Naive B cell (primary cell): ENCODE measurements around the gene KL. TPM values are rescaled to one million over a fixed set of nuclear protein-coding genes. Genes with fewer than 3 reads are reported as not detected.

Source experiments
- ATAC-seq, 2 donors: fragments of 150-1000 bp; cut with Tn5 transposase; 2 replicates each; pipeline ENCODE4 v1.10.0; 2021; ENCODE audit warnings: low read depth in 2 of 2, mild to moderate bottlenecking in 2 of 2, moderate library complexity in 2 of 2
- DNase-seq: peaks from one replicate; pipeline ENCODE4 v3.0.0; 2022
- H3K27ac Mint-ChIP-seq, 6 donors: one replicate each; pipeline ENCODE4 v1.8.0; 2020 to 2022; ENCODE audit warnings: mild to moderate bottlenecking in 6 of 6, mixed read lengths in 6 of 6, moderate library complexity in 5 of 6, inconsistent platforms in 2 of 6
- H3K27me3 Mint-ChIP-seq, 3 donors: one replicate each; pipeline ENCODE4 v1.8.0; 2021 to 2022; ENCODE audit warnings: mixed read lengths in 3 of 3, mild to moderate bottlenecking in 1 of 3
- H3K36me3 Mint-ChIP-seq, 2 donors: one replicate each; pipeline ENCODE4 v1.8.0; 2020 to 2022; ENCODE audit warnings: mixed read lengths in 2 of 2, inconsistent platforms in 1 of 2, mild to moderate bottlenecking in 1 of 2
- H3K4me1 Mint-ChIP-seq, 3 donors: one replicate each; pipeline ENCODE4 v1.8.0; 2020 to 2022; ENCODE audit warnings: mixed read lengths in 3 of 3, inconsistent platforms in 1 of 3, mild to moderate bottlenecking in 1 of 3, moderate library complexity in 1 of 3
- H3K4me3 Mint-ChIP-seq, 8 donors: one replicate each; pipeline ENCODE4 v1.8.0; 2020 to 2022; ENCODE audit warnings: mild to moderate bottlenecking in 8 of 8, mixed read lengths in 8 of 8, moderate library complexity in 8 of 8, inconsistent platforms in 2 of 8
- H3K9me3 Mint-ChIP-seq, 7 donors: one replicate each; pipeline ENCODE4 v1.8.0; 2020 to 2022; ENCODE audit warnings: mixed read lengths in 7 of 7, mild to moderate bottlenecking in 5 of 7, inconsistent platforms in 2 of 7, moderate library complexity in 1 of 7
- polyA plus RNA-seq, 6 donors: library from polyadenylated mRNA; unstranded; fragments of 300-500 nt; fragmentation: Illumina TruSeq; gene quantifications; one replicate each; pipeline ENCODE4 v1.2.3, GENCODE V29; 2021; ENCODE audit warnings: low read depth in 6 of 6

KL gene
- polyA plus RNA-seq, 6 donors from 2014 or later: 0.10 TPM; not detected in 5

- ATAC-seq: no peak
- H3K27me3 Mint-ChIP-seq: peaks cover 0 to 27% (median 7%) of the 10 kb centered on the region in 3 donors
- H3K36me3 Mint-ChIP-seq: peaks cover 0 to 7% of the 10 kb centered on the region in 2 donors
- no peak overlapping the region for H3K4me3 Mint-ChIP-seq
- H3K4me1 Mint-ChIP-seq: peaks cover 3 to 10% (median 7%) of the 10 kb centered on the region in 3 donors
- H3K9me3 Mint-ChIP-seq: peaks cover 0 to 17% (median 0%) of the 10 kb centered on the region in 7 donors
- no peak for DNase-seq
- no peak overlapping the region for H3K27ac Mint-ChIP-seq
Measured at GRCh38 chr13:32987462-32987861, 28.8 kb upstream of the KL start.

DNA sequence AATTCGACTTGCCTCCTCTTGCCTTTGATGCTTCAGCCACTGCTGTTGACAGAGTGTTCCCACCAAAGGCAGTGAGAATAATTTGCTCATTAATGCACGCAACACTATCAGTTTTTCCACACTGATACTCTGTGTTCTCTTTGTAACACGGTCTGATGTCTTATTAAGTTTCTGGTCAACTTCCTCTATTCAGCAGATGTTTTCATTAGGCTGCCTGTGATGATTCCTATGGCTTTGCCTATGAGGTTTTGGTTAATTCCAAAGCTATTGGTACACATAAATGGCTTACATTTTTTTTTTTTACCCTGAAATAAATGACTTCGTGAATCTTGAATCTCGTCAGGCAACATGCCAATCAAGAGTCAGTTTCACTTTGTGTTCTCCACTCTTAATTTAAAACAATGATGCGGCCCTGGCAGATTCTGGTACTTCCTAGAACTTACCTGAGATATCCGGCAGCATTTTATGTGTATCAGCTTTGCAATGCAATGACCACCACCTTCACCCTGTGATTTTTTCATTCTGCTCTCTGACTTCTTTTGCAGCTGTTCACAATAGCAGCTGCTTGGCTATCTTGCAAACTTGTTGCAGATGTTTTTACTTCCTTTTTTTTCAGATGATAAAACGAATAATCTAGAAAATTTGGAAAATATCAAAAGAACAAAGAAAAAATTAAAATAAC, 27.5 kb upstream of the KL start:
- Mint-ChIP-seq H3K4me3 (peak overlapping the region in 3 of 8 donors; percentile 7 to 40 (median 9)), H3K27ac (no peak overlapping the region), H3K9me3 (peaks cover 0 to 17% (median 0%) of the 10 kb centered on the region in 7 donors), H3K4me1 (peaks cover 3 to 10% (median 7%) of the 10 kb centered on the region in 3 donors), H3K27me3 (peaks cover 0 to 27% (median 4%) of the 10 kb centered on the region in 3 donors), H3K36me3 (peaks cover 0 to 7% of the 10 kb centered on the region in 2 donors)
- peak in 1 of 2 donors; percentile 21 for ATAC-seq
- DNase-seq: no peak

GRCh38 chr13:32989290-32989667, 26.9 kb upstream of the KL start:
- no peak for ATAC-seq
- Mint-ChIP-seq H3K4me3 (peak overlapping the region in 1 of 8 donors; percentile 76), H3K36me3 (peaks cover 0 to 6% of the 10 kb centered on the region in 2 donors), H3K27me3 (peaks cover 0 to 23% (median 4%) of the 10 kb centered on the region in 3 donors), H3K27ac (no peak overlapping the region), H3K4me1 (peaks cover 3 to 10% (median 7%) of the 10 kb centered on the region in 3 donors), H3K9me3 (peaks cover 0 to 16% (median 0%) of the 10 kb centered on the region in 7 donors)
- DNase-seq: no peak

DNA sequence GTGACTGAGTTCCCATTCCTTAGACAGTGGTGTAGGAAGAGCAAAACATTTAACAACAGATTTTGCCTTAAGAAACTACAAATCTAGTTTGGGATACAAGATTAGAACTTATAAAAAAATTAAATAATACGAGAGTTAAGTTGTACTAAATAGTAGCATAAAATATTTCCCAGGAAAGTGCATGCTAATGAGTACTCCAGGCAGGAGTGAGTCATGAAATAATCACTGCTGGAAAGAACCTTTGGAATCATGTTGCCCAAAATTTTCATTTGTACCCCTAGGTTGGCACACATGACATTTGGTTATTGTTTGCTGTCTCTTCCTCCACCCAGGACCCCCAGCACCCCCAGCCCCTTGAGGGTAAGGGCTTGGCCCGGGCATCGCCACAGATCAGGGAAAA, 26.3 kb upstream of the KL start:
- DNase-seq (no peak), ATAC-seq (no peak)
- H3K27me3 Mint-ChIP-seq: peaks cover 0 to 19% (median 4%) of the 10 kb centered on the region in 3 donors
- H3K36me3 Mint-ChIP-seq: no peaks in the 10 kb centered on the region
- peaks cover 3 to 10% (median 7%) of the 10 kb centered on the region in 3 donors for H3K4me1 Mint-ChIP-seq
- no peak overlapping the region for H3K4me3 Mint-ChIP-seq
- no peak overlapping the region for H3K27ac Mint-ChIP-seq
- H3K9me3 Mint-ChIP-seq: peaks cover 0 to 12% (median 0%) of the 10 kb centered on the region in 7 donors

GRCh38 chr13:32993145-32993544, 23.1 kb upstream of the KL start:
- no peak overlapping the region for H3K27ac Mint-ChIP-seq
- no peaks in the 10 kb centered on the region for H3K36me3 Mint-ChIP-seq
- ATAC-seq (no peak), DNase-seq (no peak)
- H3K9me3 Mint-ChIP-seq: peaks cover 0 to 5% (median 0%) of the 10 kb centered on the region in 7 donors
- H3K4me1 Mint-ChIP-seq: peaks cover 3 to 10% (median 7%) of the 10 kb centered on the region in 3 donors
- no peak overlapping the region for H3K4me3 Mint-ChIP-seq
- H3K27me3 Mint-ChIP-seq: peaks cover 0 to 13% (median 4%) of the 10 kb centered on the region in 3 donors

DNA sequence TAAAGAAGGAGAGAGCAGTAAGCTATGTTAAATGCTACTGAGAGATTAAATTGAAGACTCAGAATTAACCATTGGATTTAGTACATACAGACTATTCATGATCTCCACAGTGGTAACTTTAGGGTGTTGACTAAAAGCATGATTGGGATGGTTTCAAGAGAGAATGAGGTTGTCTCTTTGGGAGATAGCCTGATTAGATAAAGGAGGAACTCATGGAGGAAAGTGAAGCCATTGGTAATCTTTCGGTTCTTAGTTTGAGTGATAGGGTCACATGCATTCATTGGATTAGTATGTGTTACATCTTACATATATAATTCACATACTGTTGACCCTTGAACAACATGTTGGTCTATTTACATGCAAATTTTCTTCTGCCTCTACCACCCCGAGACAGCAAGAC, 18.8 kb upstream of the KL start:
- Mint-ChIP-seq H3K36me3 (no peaks in the 10 kb centered on the region), H3K27ac (no peak overlapping the region), H3K4me3 (no peak overlapping the region), H3K9me3 (no peaks in the 10 kb centered on the region), H3K4me1 (no peaks in the 10 kb centered on the region), H3K27me3 (no peaks in the 10 kb centered on the region)
- no peak for DNase-seq
- no peak for ATAC-seq

DNA sequence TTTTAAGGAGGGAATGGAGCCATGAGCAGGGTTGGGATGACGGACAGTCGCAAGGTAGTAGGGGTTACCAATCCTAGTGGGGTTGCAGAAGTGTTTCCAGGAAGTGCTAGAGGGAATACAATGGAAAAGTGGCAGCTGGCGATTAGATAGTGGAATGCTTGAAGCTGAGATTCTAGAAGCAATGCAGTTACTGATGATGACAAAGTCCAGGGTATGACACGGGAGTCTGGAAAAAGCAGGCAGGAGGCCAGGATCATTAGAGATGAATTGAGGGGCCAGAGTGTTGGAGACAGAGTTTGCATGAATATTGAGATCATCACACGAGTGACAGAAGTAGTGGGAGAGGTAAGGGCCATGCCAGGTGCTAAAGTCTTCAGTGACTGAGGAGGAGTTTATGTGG, 17.3 kb upstream of the KL start:
- DNase-seq (no peak), ATAC-seq (no peak)
- no peaks in the 10 kb centered on the region for H3K27me3 Mint-ChIP-seq
- H3K4me3 Mint-ChIP-seq: no peak overlapping the region
- H3K27ac Mint-ChIP-seq: no peak overlapping the region
- no peaks in the 10 kb centered on the region for H3K9me3 Mint-ChIP-seq
- H3K36me3 Mint-ChIP-seq: no peaks in the 10 kb centered on the region
- no peaks in the 10 kb centered on the region for H3K4me1 Mint-ChIP-seq

GRCh38 chr13:33000365-33000764, 15.9 kb upstream of the KL start:
- Mint-ChIP-seq H3K9me3 (no peaks in the 10 kb centered on the region), H3K27me3 (no peaks in the 10 kb centered on the region), H3K36me3 (no peaks in the 10 kb centered on the region), H3K4me3 (no peak overlapping the region), H3K4me1 (no peaks in the 10 kb centered on the region), H3K27ac (no peak overlapping the region)
- no peak for DNase-seq
- ATAC-seq: no peak

- DNase-seq: no peak
- H3K36me3 Mint-ChIP-seq: peaks cover 7 to 13% of the 10 kb centered on the region in 2 donors
- peaks cover 7 to 12% (median 8%) of the 10 kb centered on the region in 3 donors for H3K27me3 Mint-ChIP-seq
- H3K27ac Mint-ChIP-seq: no peak overlapping the region
- peaks cover 9 to 14% (median 11%) of the 10 kb centered on the region in 7 donors for H3K9me3 Mint-ChIP-seq
- H3K4me3 Mint-ChIP-seq: no peak overlapping the region
- ATAC-seq: no peak
- no peaks in the 10 kb centered on the region for H3K4me1 Mint-ChIP-seq
Measured at GRCh38 chr13:33003458-33004019, 12.7 kb upstream of the KL start.

DNA sequence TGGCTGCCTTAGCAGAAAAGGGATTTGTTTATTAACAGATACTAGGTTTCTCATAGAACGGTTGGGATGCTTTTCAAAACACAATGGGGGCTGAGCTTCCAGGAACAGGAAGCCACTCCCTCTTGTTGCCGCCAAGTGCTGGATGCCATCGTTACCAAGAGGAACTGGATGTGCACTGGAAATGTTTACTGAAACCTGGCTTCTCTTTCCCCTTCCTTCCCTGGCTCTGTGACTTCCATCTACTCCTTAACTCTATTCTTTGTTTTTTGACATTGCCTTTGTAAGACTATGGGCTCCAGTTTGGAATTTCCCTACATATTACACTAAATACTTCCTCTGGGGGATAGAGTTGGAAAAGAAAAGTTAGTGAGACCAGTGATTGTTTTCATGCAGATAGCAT, 11.7 kb upstream of the KL start:
- peaks cover 12 to 24% (median 19%) of the 10 kb centered on the region in 7 donors for H3K9me3 Mint-ChIP-seq
- H3K4me3 Mint-ChIP-seq: no peak overlapping the region
- H3K4me1 Mint-ChIP-seq: no peaks in the 10 kb centered on the region
- H3K36me3 Mint-ChIP-seq: peaks cover 7 to 22% of the 10 kb centered on the region in 2 donors
- H3K27ac Mint-ChIP-seq: no peak overlapping the region
- DNase-seq (no peak), ATAC-seq (no peak)
- H3K27me3 Mint-ChIP-seq: peaks cover 7 to 22% (median 12%) of the 10 kb centered on the region in 3 donors

DNA sequence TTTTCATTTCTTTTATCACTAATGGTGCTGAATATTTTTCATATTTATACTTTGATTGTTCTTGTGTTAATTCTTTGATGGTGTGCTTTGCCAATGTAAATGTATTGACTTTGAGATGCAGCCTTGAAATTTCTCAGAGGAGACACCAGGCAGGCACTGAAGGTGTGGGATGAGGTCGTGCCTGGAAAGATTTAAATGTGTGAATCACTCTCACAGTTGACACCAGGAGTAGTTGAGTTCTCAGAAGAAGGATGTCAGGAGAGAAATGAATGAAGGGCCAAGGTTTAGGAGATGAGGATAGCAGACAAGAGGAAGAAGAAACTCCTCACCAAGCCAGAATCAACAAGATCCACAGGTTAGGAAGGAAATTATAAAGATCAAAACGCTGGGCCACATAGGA, 10.1 kb upstream of the KL start:
- ATAC-seq: no peak
- no peak for DNase-seq
- H3K36me3 Mint-ChIP-seq: peaks cover 7 to 36% of the 10 kb centered on the region in 2 donors
- no peak overlapping the region for H3K27ac Mint-ChIP-seq
- H3K27me3 Mint-ChIP-seq: peaks cover 18 to 36% (median 20%) of the 10 kb centered on the region in 3 donors
- no peak overlapping the region for H3K4me3 Mint-ChIP-seq
- H3K4me1 Mint-ChIP-seq: no peaks in the 10 kb centered on the region
- H3K9me3 Mint-ChIP-seq: peaks cover 14 to 35% (median 23%) of the 10 kb centered on the region in 7 donors

- peaks cover 7 to 36% of the 10 kb centered on the region in 2 donors for H3K36me3 Mint-ChIP-seq
- ATAC-seq (no peak), DNase-seq (no peak)
- no peak overlapping the region for H3K4me3 Mint-ChIP-seq
- H3K27me3 Mint-ChIP-seq: peaks cover 21 to 38% (median 23%) of the 10 kb centered on the region in 3 donors
- H3K9me3 Mint-ChIP-seq: peaks cover 14 to 36% (median 23%) of the 10 kb centered on the region in 7 donors
- no peak overlapping the region for H3K27ac Mint-ChIP-seq
- H3K4me1 Mint-ChIP-seq: no peaks in the 10 kb centered on the region
Measured at GRCh38 chr13:33006638-33007037, 9.6 kb upstream of the KL start.

DNA sequence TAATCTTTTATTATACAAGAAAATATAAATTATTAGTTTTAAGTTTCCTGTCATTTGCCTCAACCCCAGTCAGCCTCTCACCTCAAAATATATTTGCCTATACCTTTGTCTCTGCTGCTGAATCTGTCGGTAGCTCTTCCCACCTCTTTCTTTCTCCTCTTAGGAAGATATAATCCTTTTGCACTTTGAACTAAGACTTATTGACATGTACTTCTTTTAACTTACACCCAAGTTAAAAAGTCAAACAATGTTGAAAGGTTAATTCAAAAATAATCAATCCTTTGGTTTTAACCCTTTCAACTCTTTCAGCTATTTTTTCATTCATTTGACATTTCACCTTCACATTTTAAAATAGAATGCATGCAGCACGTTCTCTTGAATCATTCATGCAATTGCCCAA, 9.0 kb upstream of the KL start:
- peaks cover 25 to 44% (median 27%) of the 10 kb centered on the region in 3 donors for H3K27me3 Mint-ChIP-seq
- H3K36me3 Mint-ChIP-seq: peaks cover 7 to 41% of the 10 kb centered on the region in 2 donors
- no peak for DNase-seq
- no peak for ATAC-seq
- H3K4me1 Mint-ChIP-seq: no peaks in the 10 kb centered on the region
- H3K27ac Mint-ChIP-seq: no peak overlapping the region
- no peak overlapping the region for H3K4me3 Mint-ChIP-seq
- H3K9me3 Mint-ChIP-seq: peaks cover 14 to 36% (median 23%) of the 10 kb centered on the region in 7 donors

- Mint-ChIP-seq H3K27ac (no peak overlapping the region), H3K4me3 (no peak overlapping the region), H3K4me1 (no peaks in the 10 kb centered on the region), H3K27me3 (peaks cover 28 to 49% (median 28%) of the 10 kb centered on the region in 3 donors), H3K36me3 (peaks cover 7 to 42% of the 10 kb centered on the region in 2 donors), H3K9me3 (peaks cover 14 to 36% (median 23%) of the 10 kb centered on the region in 7 donors)
- ATAC-seq (no peak), DNase-seq (no peak)
Measured at GRCh38 chr13:33007950-33008349, 8.3 kb upstream of the KL start.
